ENCODE data around the gene SAMD1.

SAMD1 gene

DNA sequence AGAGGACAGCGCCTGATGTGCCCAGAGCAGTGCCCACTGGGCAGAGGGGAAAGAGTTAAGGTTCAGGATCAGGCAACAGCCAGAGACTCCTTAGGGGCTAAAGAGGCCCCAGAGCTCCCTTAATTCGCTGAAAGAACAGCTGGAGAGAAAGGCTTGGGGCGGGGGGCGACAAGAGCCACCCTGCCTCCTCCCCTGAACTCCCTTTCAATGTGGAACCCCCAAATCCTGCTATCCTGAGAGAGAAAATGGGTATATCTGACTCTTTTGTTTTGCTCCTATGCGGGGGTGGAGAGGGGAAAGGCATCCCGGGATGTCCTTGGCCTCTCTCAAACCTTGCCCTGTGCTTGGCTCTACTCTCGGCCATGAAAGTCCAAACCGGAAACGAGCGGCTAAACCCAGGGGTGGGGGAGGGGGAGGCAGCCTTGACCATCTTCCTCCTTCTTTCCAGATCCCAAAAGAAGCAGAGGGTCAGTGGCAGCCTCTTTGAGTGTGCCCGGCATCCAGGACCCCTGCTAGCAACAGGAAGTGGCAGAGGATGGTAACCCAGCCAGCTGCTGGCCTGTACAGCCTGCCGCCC, 22.3 kb upstream of the SAMD1 start:
- no peak for DNase-seq

DNA sequence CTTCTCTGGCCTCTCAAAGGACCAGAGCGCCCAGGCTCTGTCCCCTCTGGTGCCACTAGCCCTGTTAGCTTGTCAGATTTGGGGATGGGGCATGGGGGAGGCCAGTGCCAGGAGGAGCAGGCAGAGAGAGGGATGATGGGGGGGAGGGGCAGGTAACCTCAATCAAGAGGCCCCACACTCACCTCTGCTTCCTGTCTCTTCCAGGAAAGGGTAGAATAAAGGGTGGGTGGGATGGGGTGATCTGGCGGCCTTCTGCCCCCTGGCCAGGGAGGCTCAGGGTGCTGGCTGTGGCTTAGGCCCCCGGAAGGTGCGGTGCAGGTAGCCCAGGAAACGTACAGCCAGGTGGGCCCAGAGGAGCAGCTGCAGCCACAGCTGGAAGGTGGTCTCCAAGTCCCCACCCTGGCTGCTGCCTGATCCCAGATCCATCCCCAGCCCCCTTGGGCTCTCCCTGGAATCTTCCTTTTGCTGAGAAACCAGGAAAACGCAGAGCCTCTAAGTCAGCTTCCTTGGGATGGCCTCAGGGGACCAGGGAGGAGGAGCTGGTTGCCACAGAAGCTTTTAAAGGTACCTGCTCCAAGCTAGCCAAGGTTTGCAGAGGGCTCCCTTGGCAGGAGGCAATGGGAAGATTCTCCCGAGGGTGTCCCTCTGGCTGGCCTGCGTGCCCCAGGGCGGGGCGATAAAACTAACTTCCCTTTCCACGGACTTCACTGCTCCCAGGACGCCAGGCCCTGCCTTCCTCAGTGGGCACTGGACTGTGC, 21.7 kb upstream of the SAMD1 start:
- DNase-seq: no peak

DNA sequence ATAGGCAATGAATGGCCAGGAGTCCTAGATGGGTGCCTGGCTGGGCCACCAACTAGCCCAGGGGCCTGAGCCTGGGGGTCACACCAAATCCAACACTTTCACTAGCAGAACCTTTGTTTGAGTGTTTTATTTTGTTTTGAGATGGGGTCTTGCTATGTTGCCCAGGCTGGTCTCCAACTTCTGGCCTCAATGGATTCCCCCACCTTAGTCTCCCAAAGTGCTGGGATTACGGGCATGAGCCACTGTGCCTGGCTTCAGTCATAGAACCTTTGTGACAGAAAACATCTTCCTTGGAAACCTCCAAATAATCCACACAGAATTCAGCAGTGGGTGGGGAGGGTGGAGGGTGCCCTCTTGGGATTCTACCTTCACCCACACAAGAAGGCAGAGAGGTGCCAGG, 20.9 kb upstream of the SAMD1 start:
- no peak for DNase-seq

DNA sequence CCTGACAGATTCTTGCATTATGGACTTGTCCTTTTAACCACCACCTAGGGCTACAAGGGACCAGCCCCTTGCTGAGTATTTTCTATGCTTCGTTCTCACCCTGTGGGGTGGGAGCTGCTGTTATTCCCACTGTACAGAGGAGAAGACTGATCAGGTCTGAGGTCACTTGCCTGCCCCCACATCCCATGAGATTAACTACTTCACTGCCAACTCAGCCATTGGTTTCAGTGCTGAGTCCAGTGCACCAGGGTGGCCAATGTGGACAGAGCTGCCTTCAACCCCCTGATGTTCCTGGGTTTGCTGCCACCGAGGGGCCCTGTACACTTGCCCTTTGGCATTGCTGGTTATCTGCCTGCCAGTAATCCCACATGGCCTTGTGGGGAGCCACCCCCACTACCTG, 20.1 kb upstream of the SAMD1 start:
- DNase-seq: no peak

DNA sequence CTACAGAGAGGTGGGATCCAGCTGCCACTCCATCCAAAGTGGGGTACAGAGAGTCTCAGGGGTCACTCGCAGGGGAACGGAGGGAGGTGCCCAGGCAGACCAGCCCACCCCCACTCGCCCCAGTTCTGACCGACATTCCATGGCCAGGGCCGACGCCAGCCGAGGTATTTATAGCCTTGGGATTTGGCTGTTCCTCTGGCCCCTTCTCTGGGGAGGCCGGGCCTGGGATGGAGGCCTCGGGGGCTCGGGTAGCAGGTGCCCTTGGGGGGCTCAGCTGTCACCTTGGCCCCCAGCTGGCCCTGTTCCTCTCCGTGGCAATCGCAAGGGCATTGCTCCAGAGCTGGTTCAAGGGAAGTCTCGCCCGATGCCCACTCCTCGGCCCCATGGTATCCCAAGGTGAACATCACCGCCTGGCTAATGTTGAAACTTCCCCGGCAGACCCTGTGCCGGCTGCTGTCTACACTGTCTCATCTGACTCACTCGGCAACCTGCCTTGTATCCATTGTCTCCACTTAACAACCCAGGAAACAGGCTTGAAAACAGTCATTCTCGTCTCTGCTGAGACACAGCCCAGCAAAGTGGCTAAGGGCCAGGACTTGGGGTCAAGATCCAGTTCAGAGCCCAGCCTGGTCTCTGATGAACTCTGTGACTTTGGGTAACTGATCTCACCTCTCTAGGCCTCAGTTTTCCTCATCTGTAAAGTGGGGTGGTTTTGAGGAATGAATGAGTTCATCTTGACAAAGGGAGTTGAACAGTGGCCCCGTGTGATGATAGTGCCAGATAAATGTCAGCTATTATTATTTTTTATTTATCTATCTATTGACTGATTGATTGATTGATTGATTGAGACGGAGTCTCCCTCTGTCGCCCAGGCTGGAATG, 17.3 kb upstream of the SAMD1 start:
- DNase-seq: no peak

DNA sequence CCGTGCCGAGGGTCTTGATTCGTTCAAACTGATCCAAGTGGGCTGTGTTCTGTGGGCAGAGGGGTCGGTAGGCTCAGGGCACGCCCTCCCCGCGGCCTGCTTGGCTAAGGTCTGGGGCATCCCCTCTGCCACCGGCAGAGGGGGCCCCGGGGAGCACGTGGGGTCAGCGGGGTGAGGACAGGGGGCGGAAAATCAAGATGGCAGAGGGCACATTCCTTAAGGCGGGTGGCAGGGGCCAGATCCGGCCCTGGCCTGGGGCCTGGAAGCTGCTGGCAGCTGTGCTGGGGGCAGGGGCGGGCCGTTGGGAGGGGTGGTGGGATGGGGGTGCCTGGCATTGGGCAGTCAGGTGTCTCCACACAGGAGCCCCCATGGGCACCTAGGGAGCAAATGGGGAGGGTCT, 16.3 kb upstream of the SAMD1 start:
- DNase-seq: no peak

DNA sequence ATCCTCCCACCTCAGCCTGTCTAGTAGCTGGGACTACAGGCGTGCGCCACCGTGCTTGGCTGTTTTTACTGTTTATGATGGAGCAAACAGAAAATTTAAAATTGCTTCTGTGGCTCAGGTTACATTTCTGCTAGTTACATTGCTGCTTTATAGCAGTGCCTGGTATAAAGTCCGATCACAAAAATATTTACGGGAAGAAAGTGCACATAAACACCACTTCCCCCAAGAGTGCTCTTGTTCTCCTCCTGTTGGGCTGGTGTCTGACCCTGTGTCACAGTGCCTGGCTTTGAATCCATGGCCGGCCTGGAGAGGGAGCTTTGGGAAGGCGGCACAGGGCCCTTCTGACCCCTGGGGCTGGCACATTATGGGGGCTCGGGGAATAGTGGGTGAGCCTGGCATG, 15.1 kb upstream of the SAMD1 start:
- DNase-seq: no peak

DNA sequence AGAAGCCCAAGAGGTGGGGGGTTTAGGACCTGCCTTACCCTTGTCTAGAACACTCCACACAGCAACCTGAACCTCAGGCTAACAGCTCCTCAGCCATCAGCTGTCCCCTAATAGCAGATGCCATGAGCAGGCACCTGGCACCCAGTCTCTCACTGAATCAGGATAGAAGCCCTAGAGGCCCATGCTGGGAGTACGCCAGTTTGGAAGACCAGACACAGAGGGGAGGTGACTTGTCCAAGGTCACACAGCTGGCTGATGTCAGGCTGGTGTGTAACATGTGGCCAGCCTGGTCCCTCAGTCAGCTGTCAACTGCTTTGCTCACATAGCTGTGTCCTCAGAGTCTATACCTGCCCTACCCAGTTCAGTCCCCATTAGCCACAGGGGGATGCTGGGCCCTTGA, 12.8 kb upstream of the SAMD1 start:
- no peak for DNase-seq

DNA sequence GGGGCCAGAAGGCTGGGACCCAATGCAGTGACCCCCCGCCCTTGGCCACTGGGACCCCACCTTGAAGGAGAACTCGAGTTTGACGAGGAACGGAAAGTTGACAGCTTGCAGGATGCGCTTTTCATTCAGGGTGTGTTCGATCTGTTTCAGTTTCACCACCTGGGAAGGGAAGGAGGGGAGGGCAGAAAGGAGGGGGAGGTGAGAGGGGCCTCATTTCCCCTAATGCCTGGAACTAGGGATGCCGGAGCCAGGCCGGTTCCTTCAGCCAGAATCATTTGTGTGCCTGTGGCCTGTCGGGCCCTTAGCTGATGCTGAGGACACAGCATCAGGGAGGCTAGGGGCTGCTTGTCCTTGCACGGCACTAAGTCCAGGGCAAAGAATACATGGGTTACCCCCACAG, 12.2 kb upstream of the SAMD1 start:
- DNase-seq: no peak

DNA sequence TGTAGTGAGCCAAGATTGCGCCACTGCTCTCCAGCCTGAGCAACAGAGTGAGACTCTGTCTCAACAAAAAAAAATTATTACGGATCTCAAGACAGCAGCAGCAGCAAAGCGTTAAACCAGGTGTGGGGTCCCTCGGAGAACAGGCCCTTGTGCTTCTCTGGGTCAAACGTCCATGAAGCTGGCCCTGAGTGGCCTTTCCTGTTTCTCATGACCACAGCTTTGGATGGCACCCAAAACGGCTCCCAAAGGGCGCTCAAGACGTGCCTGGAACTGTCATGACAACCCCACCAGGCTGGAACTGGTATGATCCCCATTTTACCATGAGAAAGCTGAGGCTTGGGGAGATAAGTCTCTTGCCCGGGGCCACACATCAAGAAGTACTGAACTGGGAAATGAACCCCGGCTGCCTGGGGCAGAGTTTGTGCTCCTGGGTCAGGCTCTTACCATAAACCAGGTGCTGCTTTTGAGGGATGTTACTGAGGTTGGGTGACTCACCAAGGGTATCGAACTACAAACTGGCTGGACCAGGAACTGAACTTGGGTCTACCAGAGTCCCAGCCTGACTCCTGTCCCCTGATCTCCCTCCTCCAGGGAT, 11.6 kb upstream of the SAMD1 start:
- no peak for DNase-seq

DNA sequence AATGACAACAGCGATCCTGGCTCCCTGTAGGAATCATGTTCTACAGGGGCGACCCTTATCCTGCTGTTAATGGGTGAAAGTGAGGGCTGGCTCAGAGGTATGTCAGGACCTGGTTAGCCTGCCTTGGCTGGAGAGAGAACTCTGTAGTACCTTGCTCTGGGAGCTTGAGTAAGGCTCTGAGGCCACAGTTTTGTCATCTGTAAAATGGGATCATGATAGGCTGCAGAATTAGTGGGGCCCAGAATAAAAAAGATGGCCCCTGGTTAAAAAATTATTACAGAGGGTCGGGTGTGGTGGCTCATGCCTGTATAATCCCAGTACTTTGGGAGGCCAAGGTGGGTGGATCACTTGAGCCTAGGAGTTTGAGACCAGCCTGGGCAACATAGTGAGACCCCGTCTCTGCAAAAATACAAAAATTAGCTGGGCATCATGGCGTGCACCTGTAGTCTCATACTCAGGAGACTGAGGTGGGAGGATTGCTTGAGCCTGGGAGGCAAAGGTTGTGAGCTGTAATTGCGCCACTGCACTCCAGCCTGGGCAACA, 10.5 kb upstream of the SAMD1 start:
- DNase-seq: no peak

DNA sequence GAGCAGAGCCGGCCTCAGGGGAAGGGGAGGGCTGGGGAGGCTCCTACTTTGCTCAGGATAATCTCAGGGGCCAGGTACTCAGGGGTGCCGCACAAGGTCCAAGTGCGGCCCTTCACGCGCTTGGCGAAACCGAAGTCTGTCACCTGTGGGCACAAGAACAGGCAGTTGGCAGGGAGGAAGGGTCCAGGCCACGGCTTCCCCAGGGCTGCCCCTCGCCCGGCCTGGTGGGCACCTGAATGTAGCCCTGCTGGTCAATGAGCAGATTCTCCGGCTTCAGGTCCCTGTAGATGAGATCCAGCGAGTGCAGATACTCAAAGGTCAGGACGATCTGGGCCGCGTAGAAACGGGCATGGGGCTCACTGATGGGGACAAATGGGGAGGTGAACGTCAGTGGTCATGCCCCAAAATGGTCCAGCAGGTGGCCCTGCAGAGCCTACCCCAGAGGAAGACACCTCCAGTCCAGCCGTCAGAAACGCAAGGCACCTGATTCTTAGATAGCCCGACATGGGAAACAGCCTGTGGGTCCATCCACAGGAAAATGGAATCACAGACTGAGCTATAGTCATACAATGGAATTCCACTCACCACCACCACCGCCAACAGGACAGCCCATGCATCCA, 7.1 kb upstream of the SAMD1 start:
- DNase-seq: no peak

DNA sequence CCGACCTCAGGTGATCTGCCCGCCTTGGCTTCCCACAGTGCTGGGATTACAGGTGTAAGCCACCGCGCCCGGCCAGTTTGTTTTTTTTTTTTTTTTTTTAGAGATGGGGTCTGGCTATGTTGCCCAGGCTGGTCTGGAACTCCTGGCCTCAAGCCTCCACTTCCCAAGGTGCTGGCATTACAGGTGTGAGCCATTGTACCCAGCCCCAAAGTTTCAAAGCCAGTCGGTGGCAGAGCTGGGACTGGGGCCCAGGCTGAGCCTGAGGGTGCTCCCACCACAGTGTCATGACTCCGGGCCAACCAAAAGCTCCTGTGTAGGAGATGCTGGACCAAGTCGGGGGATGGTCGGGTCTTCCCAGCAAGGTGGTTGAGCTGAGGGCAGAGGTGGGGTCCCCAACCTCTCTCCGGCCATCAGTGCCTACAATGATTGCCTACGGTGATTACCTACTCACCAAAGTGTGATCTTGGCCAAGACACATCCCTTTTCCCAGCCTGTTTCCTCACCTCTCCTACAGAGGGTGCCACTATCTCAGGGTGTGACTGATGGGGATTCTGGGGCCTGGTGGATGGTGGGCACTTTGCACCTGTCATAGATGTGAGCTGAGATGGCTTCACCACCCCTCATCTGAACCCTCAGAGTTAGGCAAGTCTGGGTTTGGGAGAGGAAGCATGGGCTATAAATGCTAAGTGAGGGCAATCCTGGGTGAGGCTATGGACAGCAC, 5.9 kb upstream of the SAMD1 start:
- no peak for DNase-seq

DNA sequence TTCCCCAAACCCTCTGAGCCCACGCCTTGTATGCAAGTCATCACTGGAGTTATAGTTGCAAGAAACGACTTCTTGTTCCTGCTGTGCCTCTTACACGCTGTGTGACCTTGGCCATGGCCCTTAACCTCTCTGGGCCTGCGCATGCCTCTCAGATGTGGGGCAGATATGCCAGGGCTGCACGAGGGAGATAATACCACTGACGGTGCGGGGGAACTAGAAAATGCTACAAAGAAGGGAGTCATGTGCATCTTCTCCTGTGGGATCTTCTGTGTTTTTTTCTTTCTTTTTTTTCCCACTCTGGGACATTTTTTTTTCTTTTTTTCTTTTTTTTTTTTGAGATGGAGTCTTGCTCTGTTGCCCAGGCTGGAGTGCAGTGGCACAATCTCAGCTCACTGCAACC, 4.3 kb upstream of the SAMD1 start:
- no peak for DNase-seq

DNA sequence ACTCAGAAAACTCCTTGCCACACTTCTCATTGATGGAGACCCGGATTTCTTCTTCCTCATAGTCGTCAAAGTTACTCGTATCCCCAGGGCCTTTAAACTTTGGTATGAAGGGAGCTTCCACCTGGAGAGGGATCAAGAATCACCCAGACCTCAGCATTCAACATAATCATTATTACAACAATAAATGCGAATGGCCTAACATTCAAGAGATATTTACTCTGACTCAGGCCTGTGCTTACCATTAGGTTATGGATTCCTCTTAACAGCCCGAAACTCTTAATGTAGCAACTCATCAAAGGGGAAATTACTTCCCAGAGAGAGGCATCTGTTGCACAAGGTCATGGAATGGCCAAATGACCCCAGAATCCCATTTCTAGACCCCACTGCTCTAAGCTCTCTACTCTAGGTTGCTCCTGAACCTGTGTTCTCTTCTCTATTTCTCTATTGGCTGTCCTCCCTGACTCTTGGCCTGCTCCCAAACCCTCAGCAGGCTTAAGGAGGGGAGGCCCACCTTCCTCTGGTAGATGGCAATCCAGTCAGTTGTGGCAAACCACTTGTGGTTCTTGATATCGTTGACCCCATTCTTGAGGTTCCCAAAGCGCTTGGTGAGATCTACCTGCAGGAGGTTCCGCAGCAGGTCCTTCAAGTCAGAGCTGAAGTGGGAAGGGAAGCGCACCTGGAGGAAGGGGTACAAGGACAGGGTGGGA, 2.7 kb upstream of the SAMD1 start:
- no peak for DNase-seq

DNA sequence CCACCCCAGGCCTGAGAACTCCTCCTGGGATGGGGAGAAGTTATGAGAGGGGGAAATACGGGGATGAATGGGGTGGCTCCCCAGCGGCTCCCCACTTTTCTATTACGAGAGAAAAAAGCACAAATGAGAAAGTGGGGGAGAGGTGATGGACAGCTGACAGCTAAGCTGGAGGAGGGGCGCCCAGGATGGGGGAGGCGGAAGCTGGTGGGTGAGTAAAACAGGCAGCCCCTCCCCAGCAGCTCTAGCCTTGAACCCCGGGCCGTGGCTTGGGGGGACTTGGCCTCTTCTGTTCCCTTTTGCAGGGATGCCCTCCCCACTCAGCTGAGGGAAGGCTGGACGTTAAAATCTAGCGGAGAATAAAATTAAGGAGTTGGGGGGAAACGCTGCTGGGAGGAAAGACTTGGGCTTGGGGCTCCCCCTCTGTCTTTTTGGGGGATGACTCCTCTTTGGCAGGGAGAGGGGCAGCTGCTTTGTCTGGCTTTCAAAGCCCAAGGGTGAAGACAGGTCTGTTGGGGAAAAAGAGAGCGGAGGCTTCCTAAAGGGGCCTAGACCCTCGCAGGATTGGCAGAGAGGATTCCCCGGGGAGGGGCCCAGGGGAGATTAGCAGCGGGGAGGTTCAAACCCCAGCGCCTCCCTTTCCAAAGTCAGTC, 1.4 kb upstream of the SAMD1 start:
- no peak for DNase-seq

DNA sequence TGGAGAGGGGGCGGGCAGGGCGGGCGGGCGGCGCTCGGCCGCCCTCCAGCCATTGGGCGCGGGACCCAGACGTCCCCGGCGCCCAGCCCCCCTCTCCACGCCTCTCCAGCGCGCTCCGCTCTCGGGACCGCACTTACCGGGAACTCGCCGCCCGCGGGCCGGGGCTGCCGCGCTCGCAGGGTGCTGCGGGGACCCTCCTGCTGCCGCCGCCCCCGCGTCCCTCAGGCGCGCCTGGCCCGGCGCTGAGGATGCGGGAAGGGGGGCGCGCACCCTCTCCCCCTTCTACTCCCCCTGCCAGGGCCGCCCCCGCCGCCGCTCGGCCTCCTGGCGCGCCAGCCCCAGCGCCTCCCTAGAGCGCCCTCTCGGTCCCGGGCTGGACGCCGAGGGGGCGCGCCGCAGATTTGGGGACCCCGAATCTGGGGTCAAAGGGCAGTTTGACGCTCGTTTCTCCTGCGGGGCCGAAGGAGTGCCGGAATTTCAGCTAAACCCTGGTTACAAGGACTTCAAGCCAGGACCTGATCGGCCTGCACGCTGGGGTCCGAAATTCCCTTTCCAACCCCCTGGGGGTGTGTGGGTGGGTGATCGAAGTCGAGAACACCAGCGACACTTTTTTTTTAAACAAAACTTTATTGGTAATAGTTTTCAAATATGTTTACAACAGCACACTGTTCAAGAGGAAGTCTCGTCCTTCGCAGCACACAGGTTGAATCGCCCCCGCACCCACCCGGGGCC, 696 bp upstream of the SAMD1 start:
- peak in 1 of 2 experiments; percentile 66 for DNase-seq

DNA sequence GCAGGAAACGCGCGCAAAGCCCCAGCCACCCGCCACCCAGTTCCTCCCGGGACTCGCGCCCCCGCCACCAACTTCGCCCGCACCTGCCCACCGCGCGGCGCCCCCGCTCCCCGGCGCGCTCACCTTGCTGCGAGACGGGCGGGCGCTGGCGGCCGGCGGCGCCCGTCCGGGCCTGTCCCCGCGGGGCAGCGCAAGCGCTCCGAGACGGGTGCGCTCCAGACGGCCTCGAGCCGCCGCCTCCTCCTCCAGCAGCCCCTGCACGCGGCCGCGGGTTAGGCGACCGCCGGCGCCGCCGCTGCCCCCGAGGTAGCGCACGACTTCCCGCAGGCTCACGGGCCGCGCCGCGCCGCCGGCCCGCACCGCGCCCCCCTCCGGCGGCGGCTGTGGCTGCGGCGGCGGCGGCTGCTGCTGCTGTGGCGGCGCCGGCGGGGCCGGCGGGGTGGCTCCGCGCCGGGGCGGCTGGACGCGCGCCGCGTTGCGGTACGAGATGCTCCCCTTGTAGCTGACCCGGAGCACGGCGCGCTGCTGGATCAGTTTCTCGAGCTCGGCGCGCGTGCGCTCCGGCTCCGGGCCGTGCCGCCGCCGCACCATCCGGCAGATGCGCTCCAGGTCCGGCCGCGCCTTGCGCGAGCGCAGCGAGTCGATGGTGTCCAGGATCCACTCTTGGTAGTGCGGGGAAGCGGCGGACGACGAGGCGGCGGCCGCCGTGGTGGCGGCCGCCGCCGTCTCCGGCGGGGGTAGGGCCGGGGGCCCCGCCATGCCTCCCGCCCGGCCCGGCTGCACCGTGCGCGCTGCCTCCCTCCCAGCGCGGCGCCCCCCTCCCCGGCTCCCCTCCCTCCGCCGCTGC, 666 bp downstream of the SAMD1 start:
- peak in 1 of 2 experiments; percentile 62 for DNase-seq

DNA sequence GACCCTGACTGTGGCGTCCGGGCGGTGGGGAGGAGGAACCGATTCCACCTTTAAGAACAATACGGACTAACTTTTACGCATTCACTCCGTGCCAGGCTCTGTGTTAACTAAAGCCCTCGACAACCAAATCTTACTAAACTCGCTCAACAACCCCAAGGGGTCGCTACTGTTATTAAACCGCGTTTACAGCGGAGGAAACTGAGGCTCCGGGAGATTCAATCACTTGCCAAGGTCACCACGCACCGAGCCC, 1.2 kb downstream of the SAMD1 start:
- DNase-seq: no peak

Measured in NCI-H446 (cell line).